ENCODE results near the gene PFKFB1.

DNA sequence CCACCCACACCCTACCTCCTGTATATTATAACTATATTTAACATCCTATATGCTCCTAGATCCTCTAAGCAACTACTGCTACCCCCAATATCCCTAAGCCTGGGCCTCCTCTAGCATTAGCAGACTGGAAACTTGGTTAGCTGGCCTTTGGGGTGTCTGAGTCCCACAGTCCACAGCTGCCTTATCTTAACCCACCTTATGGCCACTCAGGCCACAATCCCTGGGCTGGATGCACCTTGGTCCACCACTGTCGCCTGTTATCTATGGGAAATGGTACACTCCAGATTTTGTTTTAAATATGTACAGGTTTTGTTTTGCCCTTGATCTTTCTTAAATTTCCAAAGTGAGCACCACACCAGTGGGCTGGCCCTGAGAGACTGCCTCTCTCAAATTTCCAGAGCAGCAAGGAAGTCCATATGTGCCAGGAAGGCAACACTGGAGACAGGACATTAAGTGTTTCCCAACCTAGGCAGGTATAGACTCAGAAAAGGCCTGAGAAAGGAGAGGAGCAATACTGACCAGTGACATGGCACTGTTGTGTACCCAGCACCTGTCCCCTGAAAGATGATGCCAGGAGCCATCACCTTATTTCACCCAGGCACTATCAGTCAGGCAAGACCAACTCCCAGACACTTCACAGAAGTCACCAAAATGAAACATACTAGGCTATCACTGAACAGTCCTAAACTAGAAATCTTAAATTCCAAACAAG is 921 bp downstream of the PFKFB1 start:
- TF ChIP-seq SIN3A (IDR thresholded peaks at IDR 0.05; ENCODE audit: borderline replicate concordance, insufficient read depth, low read length): no peak
- no peak for TF ChIP-seq POLR2AphosphoS5 (IDR thresholded peaks at IDR 0.05; ENCODE audit: low read depth, low read length)
- TF ChIP-seq, protein P1, sequence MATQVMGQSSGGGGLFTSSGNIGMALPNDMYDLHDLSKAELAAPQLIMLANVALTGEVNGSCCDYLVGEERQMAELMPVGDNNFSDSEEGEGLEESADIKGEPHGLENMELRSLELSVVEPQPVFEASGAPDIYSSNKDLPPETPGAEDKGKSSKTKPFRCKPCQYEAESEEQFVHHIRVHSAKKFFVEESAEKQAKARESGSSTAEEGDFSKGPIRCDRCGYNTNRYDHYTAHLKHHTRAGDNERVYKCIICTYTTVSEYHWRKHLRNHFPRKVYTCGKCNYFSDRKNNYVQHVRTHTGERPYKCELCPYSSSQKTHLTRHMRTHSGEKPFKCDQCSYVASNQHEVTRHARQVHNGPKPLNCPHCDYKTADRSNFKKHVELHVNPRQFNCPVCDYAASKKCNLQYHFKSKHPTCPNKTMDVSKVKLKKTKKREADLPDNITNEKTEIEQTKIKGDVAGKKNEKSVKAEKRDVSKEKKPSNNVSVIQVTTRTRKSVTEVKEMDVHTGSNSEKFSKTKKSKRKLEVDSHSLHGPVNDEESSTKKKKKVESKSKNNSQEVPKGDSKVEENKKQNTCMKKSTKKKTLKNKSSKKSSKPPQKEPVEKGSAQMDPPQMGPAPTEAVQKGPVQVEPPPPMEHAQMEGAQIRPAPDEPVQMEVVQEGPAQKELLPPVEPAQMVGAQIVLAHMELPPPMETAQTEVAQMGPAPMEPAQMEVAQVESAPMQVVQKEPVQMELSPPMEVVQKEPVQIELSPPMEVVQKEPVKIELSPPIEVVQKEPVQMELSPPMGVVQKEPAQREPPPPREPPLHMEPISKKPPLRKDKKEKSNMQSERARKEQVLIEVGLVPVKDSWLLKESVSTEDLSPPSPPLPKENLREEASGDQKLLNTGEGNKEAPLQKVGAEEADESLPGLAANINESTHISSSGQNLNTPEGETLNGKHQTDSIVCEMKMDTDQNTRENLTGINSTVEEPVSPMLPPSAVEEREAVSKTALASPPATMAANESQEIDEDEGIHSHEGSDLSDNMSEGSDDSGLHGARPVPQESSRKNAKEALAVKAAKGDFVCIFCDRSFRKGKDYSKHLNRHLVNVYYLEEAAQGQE (IDR thresholded peaks at IDR 0.05; ENCODE audit: insufficient read depth in 1 of 2, low read depth in 2 of 2, low read length in 2 of 2): no peak
